ENCODE data around the gene IFIH1. TPM values are rescaled to one million over a fixed set of nuclear protein-coding genes. Genes with fewer than 3 reads are reported as not detected.
A peak's percentile ranks its signal among the peaks of the same experiment; 100 is the strongest.

IFIH1 gene
- total RNA-seq, 1 donor from 2014 or later, result 12.3 TPM

GRCh38 chr2:162254236-162254871 lies 64.1 kb downstream of the IFIH1 start:
- TF ChIP-seq POLR2A (IDR thresholded peaks at IDR 0.05) (no peak), CTCF (IDR thresholded peaks at IDR 0.05) (no peak), POLR2AphosphoS5 (IDR thresholded peaks at IDR 0.05; ENCODE audit: insufficient read depth in 1 of 2, low read depth in 1 of 2) (no peak)
- Histone ChIP-seq H3K4me1 (peaks cover 7% of the 10 kb centered on the region), H3K36me3 (no peaks in the 10 kb centered on the region), H3K27me3 (no peaks in the 10 kb centered on the region), H3K27ac (no peak overlapping the region), H3K4me3 (no peak overlapping the region), H3K9me3 (no peaks in the 10 kb centered on the region)
- intact Hi-C loops (cut with DNase I), result no loop called here
- no peak for DNase-seq (ENCODE audit: extremely low spot score in 2 of 2)

GRCh38 chr2:162253435-162253834 lies 65.0 kb downstream of the IFIH1 start:
- intact Hi-C loops (cut with DNase I), result no loop called here

GRCh38 chr2:162252153-162252552 lies 66.3 kb downstream of the IFIH1 start:
- Histone ChIP-seq H3K36me3 (no peaks in the 10 kb centered on the region), H3K27me3 (no peaks in the 10 kb centered on the region), H3K9me3 (no peaks in the 10 kb centered on the region), H3K4me3 (no peak overlapping the region), H3K4me1 (peaks cover 7% of the 10 kb centered on the region), H3K27ac (no peak overlapping the region)
- no peak for TF ChIP-seq POLR2AphosphoS5 (IDR thresholded peaks at IDR 0.05; ENCODE audit: insufficient read depth in 1 of 2, low read depth in 1 of 2)
- TF ChIP-seq CTCF (IDR thresholded peaks at IDR 0.05), result no peak
- TF ChIP-seq POLR2A (IDR thresholded peaks at IDR 0.05), result no peak
- no peak for DNase-seq (ENCODE audit: extremely low spot score in 2 of 2)
- intact Hi-C loops (cut with DNase I), result no loop called here

More at GRCh38 chr2:162253435-162253834, 65.0 kb downstream of the IFIH1 start:
- no peak overlapping the region for H3K4me3 ChIP-seq
- no peak for DNase-seq (ENCODE audit: extremely low spot score in 2 of 2)
- H3K4me1 ChIP-seq, result peaks cover 7% of the 10 kb centered on the region
- no peaks in the 10 kb centered on the region for H3K36me3 ChIP-seq
- H3K27ac ChIP-seq, result no peak overlapping the region
- TF ChIP-seq POLR2A (IDR thresholded peaks at IDR 0.05), result no peak
- TF ChIP-seq CTCF (IDR thresholded peaks at IDR 0.05), result no peak
- TF ChIP-seq POLR2AphosphoS5 (IDR thresholded peaks at IDR 0.05; ENCODE audit: insufficient read depth in 1 of 2, low read depth in 1 of 2), result no peak
- no peaks in the 10 kb centered on the region for H3K27me3 ChIP-seq
- H3K9me3 ChIP-seq, result no peaks in the 10 kb centered on the region

- no peak for DNase-seq (ENCODE audit: extremely low spot score in 2 of 2)
- Histone ChIP-seq H3K4me1 (peaks cover 19% of the 10 kb centered on the region), H3K27me3 (no peaks in the 10 kb centered on the region), H3K36me3 (no peaks in the 10 kb centered on the region), H3K9me3 (no peaks in the 10 kb centered on the region), H3K27ac (no peak overlapping the region), H3K4me3 (no peak overlapping the region)
- TF ChIP-seq CTCF (IDR thresholded peaks at IDR 0.05), result no peak
- no peak for TF ChIP-seq POLR2A (IDR thresholded peaks at IDR 0.05)
- TF ChIP-seq POLR2AphosphoS5 (IDR thresholded peaks at IDR 0.05; ENCODE audit: insufficient read depth in 1 of 2, low read depth in 1 of 2), result peak in 1 of 2 donors; percentile 21
- intact Hi-C loops (cut with DNase I), result no loop called here
Measured at GRCh38 chr2:162245781-162246180, 72.7 kb downstream of the IFIH1 start.

- intact Hi-C loops (cut with DNase I), result no loop called here
- TF ChIP-seq POLR2A (IDR thresholded peaks at IDR 0.05) (no peak), CTCF (IDR thresholded peaks at IDR 0.05) (no peak), POLR2AphosphoS5 (IDR thresholded peaks at IDR 0.05; ENCODE audit: insufficient read depth in 1 of 2, low read depth in 1 of 2) (no peak)
- Histone ChIP-seq H3K36me3 (no peaks in the 10 kb centered on the region), H3K4me1 (peaks cover 19% of the 10 kb centered on the region), H3K27me3 (no peaks in the 10 kb centered on the region), H3K4me3 (no peak overlapping the region), H3K9me3 (no peaks in the 10 kb centered on the region), H3K27ac (peak overlapping the region; percentile 68)
- DNase-seq (ENCODE audit: extremely low spot score in 2 of 2), result no peak
Measured at GRCh38 chr2:162245061-162245460, 73.4 kb downstream of the IFIH1 start.

All from vagina (tissue), 2 donors.